K562 (cell line): ENCODE measurements around the gene GET3. TPM values are rescaled to one million over a fixed set of nuclear protein-coding genes. Genes with fewer than 3 reads are reported as not detected.

Experiments used
- ADNP ChIP-seq: fragments of 200-800 bp; sonication (Bioruptor generic); IDR thresholded peaks from 2 replicates; pipeline ENCODE4 v1.6.1; 2016; ENCODE audit warnings: missing genetic modification characterization, missing compliant biosample characterization
- ASH1L ChIP-seq: fragments of 450-650 bp; IDR thresholded peaks from 2 replicates; pipeline ENCODE4 v1.6.1; 2018; ENCODE audit warnings: borderline replicate concordance, mild to moderate bottlenecking, low read depth; ENCODE audit not compliant: partially characterized antibody
- CAMTA2 ChIP-seq: fragments of 250-450 bp; sonication (Bioruptor Pico); conservative IDR thresholded peaks from 2 replicates; pipeline ENCODE4 v1.5.1; 2022
- CBFA2T3 ChIP-seq: fragments of 450-650 bp; IDR thresholded peaks from 2 replicates; pipeline ENCODE4 v1.6.1; 2017
- CBX2 ChIP-seq: fragments of 200-600 bp; sonication (generic); IDR thresholded peaks from one replicate; pipeline ENCODE4 v1.6.1; 2012; ENCODE audit warnings: mild to moderate bottlenecking, low read length, inconsistent platforms; ENCODE audit not compliant: insufficient read depth, poor library complexity, severe bottlenecking
- CHD2 ChIP-seq: IDR thresholded peaks from 2 replicates; pipeline ENCODE4 v1.6.1; 2011; ENCODE audit warnings: low read depth, low read length
- DACH1 ChIP-seq: fragments of 450-650 bp; IDR thresholded peaks from 2 replicates; pipeline ENCODE4 v1.6.1; 2018; ENCODE audit not compliant: partially characterized antibody
- EGR1 ChIP-seq: fragments of 450-650 bp; conservative IDR thresholded peaks from 2 replicates; pipeline ENCODE4 v1.6.1; 2017; ENCODE audit warnings: mild to moderate bottlenecking
- EZH2 ChIP-seq: IDR thresholded peaks from 2 replicates; pipeline ENCODE4 v1.6.1; 2012; ENCODE audit warnings: low read depth, mild to moderate bottlenecking, inconsistent platforms, low read length, borderline replicate concordance
- FOXA1 ChIP-seq: fragments of 450-650 bp; IDR thresholded peaks from 2 replicates; pipeline ENCODE4 v1.6.1; 2016; ENCODE audit warnings: mild to moderate bottlenecking, borderline replicate concordance
- IFI16 ChIP-seq: fragments of 250-450 bp; sonication (Bioruptor Pico); IDR thresholded peaks from 2 replicates; pipeline ENCODE4 v2.1.2; 2022; ENCODE audit warnings: mild to moderate bottlenecking, inconsistent platforms
- LEF1 ChIP-seq: fragments of 450-650 bp; IDR thresholded peaks from 2 replicates; pipeline ENCODE4 v1.6.1; 2016; ENCODE audit warnings: mild to moderate bottlenecking
- MTA1 ChIP-seq: fragments of 450-650 bp; IDR thresholded peaks from 2 replicates; pipeline ENCODE4 v1.6.1; 2017; ENCODE audit warnings: borderline replicate concordance
- MTA2 ChIP-seq: fragments of 450-650 bp; IDR thresholded peaks from 2 replicates; pipeline ENCODE4 v1.6.1; 2016; ENCODE audit warnings: low read depth
- SMARCA5 ChIP-seq: fragments of 450-650 bp; IDR thresholded peaks from 2 replicates; pipeline ENCODE4 v1.6.1; 2016
- SP2 ChIP-seq: IDR thresholded peaks from 2 replicates; pipeline ENCODE4 v1.6.1; 2011; ENCODE audit warnings: mild to moderate bottlenecking, low read depth, low read length, moderate library complexity; ENCODE audit not compliant: poor library complexity, severe bottlenecking; ENCODE audit errors: extremely low read depth
- SRSF7 ChIP-seq: fragments of 200-400 bp; formaldehyde crosslinking; optimal IDR thresholded peaks from 2 replicates; pipeline ENCODE3; 2017; ENCODE audit warnings: mild to moderate bottlenecking, low read depth, low read length
- TAF9B ChIP-seq: fragments of 450-650 bp; IDR thresholded peaks from 2 replicates; pipeline ENCODE4 v1.6.1; 2018; ENCODE audit warnings: mild to moderate bottlenecking; ENCODE audit not compliant: partially characterized antibody
- TFAM ChIP-seq: fragments of 250-450 bp; sonication (Bioruptor Pico); conservative IDR thresholded peaks from 2 replicates; pipeline ENCODE4 v1.5.0; 2021; ENCODE audit warnings: mild to moderate bottlenecking, moderate library complexity
- USF2 ChIP-seq: sonication (generic); formaldehyde crosslinking; IDR thresholded peaks from 2 replicates; pipeline ENCODE4 v1.5.0; 2020; ENCODE audit warnings: missing genetic modification reagents
- VEZF1 ChIP-seq: fragments of 200-800 bp; sonication (Bioruptor generic); IDR thresholded peaks from 2 replicates; pipeline ENCODE4 v1.6.1; 2017; ENCODE audit warnings: missing genetic modification characterization, missing compliant biosample characterization
- ZNF174 ChIP-seq: fragments of 250-450 bp; sonication (Bioruptor Pico); IDR thresholded peaks from 2 replicates; pipeline ENCODE4 v1.4.0; 2020; ENCODE audit warnings: mild to moderate bottlenecking
- ZNF41 ChIP-seq: fragments of 250-450 bp; sonication (Bioruptor Pico); conservative IDR thresholded peaks from 2 replicates; pipeline ENCODE4 v1.4.0; 2020; ENCODE audit warnings: mild to moderate bottlenecking
- ZZZ3 ChIP-seq: fragments of 450-650 bp; IDR thresholded peaks from 2 replicates; pipeline ENCODE4 v1.6.1; 2016; ENCODE audit warnings: antibody characterized with exemption, mild to moderate bottlenecking, moderate library complexity
- polyA plus RNA-seq, 8 experiments: library from polyadenylated mRNA; depleted of rRNA in 4 of 8; stranded (reverse) in 5 of 8; unstranded in 3 of 8; fragments of >200 nt; fragmentation: Nextera tagmentation in 2 of 8; fragmentation: Illumina TruSeq in 1 of 8; extraction: Ambion mirVana in 2 of 8; extraction: Trizol in 1 of 8; gene quantifications; 2 replicates each; pipeline versions ENCODE4 v1.2.1 to v1.2.3, GENCODE V29; 2011 to 2014; ENCODE audit warnings: inconsistent platforms in 1 of 8, missing spikeins in 1 of 8
- total RNA-seq, 7 experiments: library from RNA; depleted of rRNA in 6 of 7; stranded (reverse); fragments of >200 nt in 6 of 7; fragmentation: Illumina TruSeq in 2 of 7; extraction: Trizol in 2 of 7; gene quantifications; 2 replicates each; pipeline versions ENCODE4 v1.2.1 to v1.2.3, GENCODE V29; 2011 to 2021; ENCODE audit warnings: low replicate concordance in 1 of 7
- TF ChIP-seq, protein P1 (sequence below): fragments of 250-450 bp; sonication (Bioruptor Pico); IDR thresholded peaks from 2 replicates; pipeline ENCODE4 v1.5.0; 2021
- TF ChIP-seq, protein P2 (sequence below): IDR thresholded peaks from 2 replicates; pipeline ENCODE4 v1.6.1; 2012; ENCODE audit warnings: low read depth, low read length, improper control_type of control experiment, borderline replicate concordance

GET3 gene
- total and polyA plus RNA-seq, 9 of the 15 experiments (the other 6 are each of a cell fraction or from before 2014, with no cell fraction given), result 8.3 to 83.5 (median 51.8) TPM

- TF ChIP-seq ZNF174 (no peak), SMARCA5 (no peak), IFI16 (CRISPR knock-in tag) (no peak), EGR1 (peak; percentile 55; the same call in 1 of the 2 replicates), MTA1 (no peak), CBX2 (no peak), TFAM (no peak), TAF9B (peak; percentile 79), ASH1L (no peak), SRSF7 (no peak), SP2 (peak; percentile 94), EZH2 (no peak), DACH1 (no peak), USF2 (peak; percentile 98), MTA2 (no peak), LEF1 (peak; percentile 80), CBFA2T3 (0 out of 2 replicates have a peak, but pooled peaks have one; percentile 23), VEZF1 (no peak; the same call in 1 of the 2 replicates), CAMTA2 (CRISPR knock-in tag) (no peak), ADNP (tag) (no peak), FOXA1 (no peak), CHD2 (0 out of 2 replicates have a peak, but pooled peaks have one; percentile 10), ZNF41 (no peak), ZZZ3 (0 out of 2 replicates have a peak, but pooled peaks have one; percentile 15)
- TF ChIP-seq, protein P1, sequence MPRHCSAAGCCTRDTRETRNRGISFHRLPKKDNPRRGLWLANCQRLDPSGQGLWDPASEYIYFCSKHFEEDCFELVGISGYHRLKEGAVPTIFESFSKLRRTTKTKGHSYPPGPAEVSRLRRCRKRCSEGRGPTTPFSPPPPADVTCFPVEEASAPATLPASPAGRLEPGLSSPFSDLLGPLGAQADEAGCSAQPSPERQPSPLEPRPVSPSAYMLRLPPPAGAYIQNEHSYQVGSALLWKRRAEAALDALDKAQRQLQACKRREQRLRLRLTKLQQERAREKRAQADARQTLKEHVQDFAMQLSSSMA, result no peak
- TF ChIP-seq, protein P2, sequence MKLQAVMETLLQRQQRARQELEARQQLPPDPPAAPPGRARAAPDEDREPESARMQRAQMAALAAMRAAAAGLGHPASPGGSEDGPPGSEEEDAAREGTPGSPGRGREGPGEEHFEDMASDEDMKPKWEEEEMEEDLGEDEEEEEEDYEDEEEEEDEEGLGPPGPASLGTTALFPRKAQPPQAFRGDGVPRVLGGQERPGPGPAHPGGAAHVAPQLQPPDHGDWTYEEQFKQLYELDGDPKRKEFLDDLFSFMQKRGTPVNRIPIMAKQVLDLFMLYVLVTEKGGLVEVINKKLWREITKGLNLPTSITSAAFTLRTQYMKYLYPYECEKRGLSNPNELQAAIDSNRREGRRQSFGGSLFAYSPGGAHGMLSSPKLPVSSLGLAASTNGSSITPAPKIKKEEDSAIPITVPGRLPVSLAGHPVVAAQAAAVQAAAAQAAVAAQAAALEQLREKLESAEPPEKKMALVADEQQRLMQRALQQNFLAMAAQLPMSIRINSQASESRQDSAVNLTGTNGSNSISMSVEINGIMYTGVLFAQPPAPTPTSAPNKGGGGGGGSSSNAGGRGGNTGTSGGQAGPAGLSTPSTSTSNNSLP, result no peak
Observed at GRCh38 chr19:12722566-12723380, 14.5 kb upstream of the GET3 start (continued).
